Endometrium (tissue), 2 donors: ENCODE data around the gene SYNGR2.
"Not testable (repeated sequence)": the region's sequence is repeated elsewhere in the genome, so short reads cannot be mapped to it uniquely, and the experiment has no call there.

Experiments used
- FAIRE-seq: peaks from 2 replicates; lab custom pipeline; 2012; peaks lifted over from hg19 to GRCh38; lab: Jason Lieb, UNC
- donor health status: control.
- donor health status: control.

Gene SYNGR2

GRCh38 chr17:78171591-78172248, 3.3 kb downstream of the SYNGR2 start:
- not testable (repeated sequence) for FAIRE-seq

- no peak for FAIRE-seq
Observed at GRCh38 chr17:78172249-78173051, 4.1 kb downstream of the SYNGR2 start.

- FAIRE-seq, result no peak
Observed at GRCh38 chr17:78173097-78173715, 4.8 kb downstream of the SYNGR2 start.

- FAIRE-seq, result no peak
Observed at GRCh38 chr17:78174346-78174869, 6.0 kb downstream of the SYNGR2 start.

GRCh38 chr17:78174870-78175642, 6.7 kb downstream of the SYNGR2 start:
- no peak for FAIRE-seq

GRCh38 chr17:78175643-78175981, 7.2 kb downstream of the SYNGR2 start:
- no peak for FAIRE-seq

GRCh38 chr17:78176548-78177025, 8.2 kb downstream of the SYNGR2 start:
- FAIRE-seq, result no peak

GRCh38 chr17:78179372-78179771, 11.0 kb downstream of the SYNGR2 start:
- no peak for FAIRE-seq

GRCh38 chr17:78180083-78180482, 11.7 kb downstream of the SYNGR2 start:
- FAIRE-seq, result no peak

- FAIRE-seq, result no peak
Observed at GRCh38 chr17:78180508-78180907, 12.1 kb downstream of the SYNGR2 start.

GRCh38 chr17:78182504-78182903, 14.1 kb downstream of the SYNGR2 start:
- no peak for FAIRE-seq

- FAIRE-seq, result no peak
Observed at GRCh38 chr17:78183916-78184315, 15.5 kb downstream of the SYNGR2 start.

GRCh38 chr17:78184351-78184750, 16.0 kb downstream of the SYNGR2 start:
- no peak for FAIRE-seq

- no peak for FAIRE-seq
Observed at GRCh38 chr17:78184868-78185267, 16.5 kb downstream of the SYNGR2 start.

- FAIRE-seq, result no peak
Observed at GRCh38 chr17:78185981-78186691, 17.8 kb downstream of the SYNGR2 start.

GRCh38 chr17:78186692-78187595, 18.6 kb downstream of the SYNGR2 start, which contains the start of the genes AFMID and TK1:
Gene AFMID, plus strand, starts transcription at chr17:78187362. Its CDS starts 9 bp downstream, at chr17:78187371.
Gene TK1, minus strand, starts transcription at chr17:78187052. Its CDS starts 58 bp downstream, at chr17:78186994.
- FAIRE-seq, result no peak

GRCh38 chr17:78196716-78197115, 28.3 kb downstream of the SYNGR2 start:
- no peak for FAIRE-seq

- FAIRE-seq, result no peak
Observed at GRCh38 chr17:78197147-78197832, 28.9 kb downstream of the SYNGR2 start.

GRCh38 chr17:78200451-78200850, 32.1 kb downstream of the SYNGR2 start:
- no peak for FAIRE-seq

GRCh38 chr17:78202666-78203065, 34.3 kb downstream of the SYNGR2 start:
- FAIRE-seq, result no peak
